C1 segment of cervical spinal cord (tissue), 14 donors: Measurements from ENCODE around the gene CNTN6.
"Not testable (repeated sequence)": the region's sequence is repeated elsewhere in the genome, so short reads cannot be mapped to it uniquely, and the experiment has no call there.

Source experiments
- DNase-seq, 14 donors: peaks; one replicate each; lab custom pipeline; 2025; lab: John Stamatoyannopoulos, UW

The CNTN6 gene

GRCh38 chr3:1275495-1275894 lies 182.7 kb downstream of the CNTN6 start:
- no peak for DNase-seq

- no peak for DNase-seq
Observed at GRCh38 chr3:1287815-1288214, 195.0 kb downstream of the CNTN6 start.

GRCh38 chr3:1288805-1289494 lies 196.1 kb downstream of the CNTN6 start:
- DNase-seq, result no peak

GRCh38 chr3:1292571-1293071 lies 199.8 kb downstream of the CNTN6 start:
- no peak for DNase-seq

- no peak for DNase-seq
Observed at GRCh38 chr3:1294586-1294985, 201.8 kb downstream of the CNTN6 start.

GRCh38 chr3:1318296-1319005 lies 225.6 kb downstream of the CNTN6 start:
- DNase-seq, result no peak

GRCh38 chr3:1326546-1326945 lies 233.7 kb downstream of the CNTN6 start:
- DNase-seq, result no peak

GRCh38 chr3:1330107-1330506 lies 237.3 kb downstream of the CNTN6 start:
- DNase-seq, result no peak

GRCh38 chr3:1346386-1346785 lies 253.6 kb downstream of the CNTN6 start:
- DNase-seq, result no peak

GRCh38 chr3:1348547-1348946 lies 255.7 kb downstream of the CNTN6 start:
- DNase-seq, result no peak

GRCh38 chr3:1350885-1351284 lies 258.1 kb downstream of the CNTN6 start:
- no peak for DNase-seq

GRCh38 chr3:1355691-1356090 lies 262.9 kb downstream of the CNTN6 start:
- DNase-seq, result no peak

GRCh38 chr3:1356101-1356500 lies 263.3 kb downstream of the CNTN6 start:
- DNase-seq, result no peak

- no peak for DNase-seq
Observed at GRCh38 chr3:1365528-1365927, 272.7 kb downstream of the CNTN6 start.

- no peak for DNase-seq
Observed at GRCh38 chr3:1374471-1374870, 281.6 kb downstream of the CNTN6 start.

GRCh38 chr3:1375145-1375544 lies 282.3 kb downstream of the CNTN6 start:
- no peak for DNase-seq

GRCh38 chr3:1380926-1381646 lies 288.3 kb downstream of the CNTN6 start:
- peak in 7 of 14 donors; percentile 7 to 38 (median 20) for DNase-seq

GRCh38 chr3:1381647-1382036 lies 288.8 kb downstream of the CNTN6 start:
- no peak for DNase-seq

- DNase-seq, result not testable (repeated sequence)
Observed at GRCh38 chr3:1387396-1387905, 294.6 kb downstream of the CNTN6 start.

- DNase-seq, result no peak
Observed at GRCh38 chr3:1394188-1394587, 301.4 kb downstream of the CNTN6 start.

- no peak for DNase-seq
Observed at GRCh38 chr3:1400571-1400970, 307.7 kb downstream of the CNTN6 start.

- DNase-seq, result no peak
Observed at GRCh38 chr3:1404270-1404962, 311.6 kb downstream of the CNTN6 start.
